NAMALWA (cell line): Measurements from ENCODE around the gene DEAF1.

Experiments used
- DNase-seq: peaks from one replicate; pipeline ENCODE4 v3.0.0-alpha.2; 2015; ENCODE audit warnings: low spot score

The DEAF1 gene

DNA sequence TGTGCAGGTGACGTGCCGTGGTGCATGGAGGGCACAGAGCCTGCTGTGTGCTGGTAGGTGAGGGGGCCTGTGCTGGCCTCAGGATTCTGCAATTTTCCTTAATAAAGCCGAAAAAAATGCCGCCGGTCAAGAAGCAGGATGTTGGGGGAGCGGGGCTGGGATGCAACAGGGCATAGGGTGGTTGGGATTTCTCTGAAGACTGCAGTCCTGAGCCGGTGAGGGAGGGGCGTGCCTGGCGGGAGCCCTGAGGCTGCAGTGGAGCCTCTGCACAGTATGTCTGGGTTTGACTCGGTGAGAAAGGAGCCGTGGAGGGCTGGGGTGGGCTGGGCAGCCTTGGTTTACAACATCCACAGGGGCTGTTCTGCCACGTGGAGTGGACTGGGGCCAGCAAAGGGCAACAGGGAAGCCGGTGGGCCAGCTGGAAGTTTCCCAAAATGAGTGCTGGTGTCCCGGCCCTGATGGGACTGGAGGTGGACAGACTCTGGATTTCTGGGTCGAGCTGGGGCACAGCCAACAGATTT is 71.6 kb downstream of the DEAF1 start:
- DNase-seq, result no peak

DNA sequence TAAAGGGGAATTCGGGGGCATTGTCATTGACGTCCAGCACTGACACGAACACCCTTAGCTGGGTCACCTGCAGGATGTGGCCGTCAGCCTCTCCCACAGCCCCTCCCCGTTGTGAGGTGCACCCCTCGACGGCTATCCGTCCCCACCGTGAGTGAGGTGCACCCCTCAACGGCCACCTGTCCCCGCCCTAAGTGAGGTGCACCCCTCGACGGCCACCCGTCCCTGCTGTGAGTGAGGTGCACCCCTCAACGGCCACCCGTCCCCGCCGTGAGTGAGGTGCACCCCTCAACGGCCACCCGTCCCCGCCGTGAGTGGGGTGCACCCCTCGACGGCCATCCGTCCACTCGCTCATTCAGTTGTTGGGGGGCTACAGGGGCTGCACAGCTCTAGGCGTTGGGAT is 73.2 kb downstream of the DEAF1 start:
- no peak for DNase-seq

DNA sequence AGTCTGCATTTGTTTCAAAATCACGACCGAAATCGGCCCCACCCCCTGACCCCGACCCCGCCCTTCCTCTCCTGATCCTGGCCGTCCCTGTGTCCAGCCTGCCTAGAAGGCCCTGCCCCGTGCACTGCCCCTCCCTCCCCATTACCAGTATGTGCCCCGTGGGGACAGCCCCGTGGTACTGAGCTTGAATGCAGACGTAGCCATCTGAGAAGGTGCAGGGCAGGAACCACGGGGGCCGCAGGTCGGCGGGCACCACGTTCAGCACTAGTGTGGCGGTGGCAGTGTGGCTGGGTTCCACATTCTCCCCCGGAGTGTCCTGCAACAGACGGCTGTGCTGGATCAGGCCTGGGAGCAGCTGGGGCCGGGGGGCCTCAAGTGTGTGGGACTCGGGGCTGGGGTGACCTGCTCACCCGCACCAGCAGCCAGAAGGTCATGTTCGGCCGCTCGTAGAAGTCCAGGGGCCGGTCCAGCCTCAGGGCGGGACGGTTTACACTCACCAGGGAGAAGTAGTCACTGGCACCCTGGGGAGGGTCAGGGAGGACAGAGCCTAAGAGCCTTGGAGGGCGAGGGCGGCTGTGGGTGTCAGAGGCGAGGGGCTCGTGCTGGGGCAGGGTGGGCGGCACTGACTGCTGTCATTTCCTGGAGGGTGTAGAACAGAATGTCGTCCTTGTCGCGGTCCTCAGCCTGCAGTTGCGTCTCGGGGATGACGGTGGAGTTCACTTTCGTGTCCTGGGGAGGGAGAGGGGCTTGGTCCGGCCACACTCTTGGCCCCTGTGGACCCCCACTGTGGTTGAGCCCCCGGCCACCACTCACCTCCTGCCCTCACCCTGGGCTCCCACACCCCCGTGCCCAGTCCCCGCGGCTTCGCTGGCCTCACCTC is 73.8 kb downstream of the DEAF1 start:
- no peak for DNase-seq

DNA sequence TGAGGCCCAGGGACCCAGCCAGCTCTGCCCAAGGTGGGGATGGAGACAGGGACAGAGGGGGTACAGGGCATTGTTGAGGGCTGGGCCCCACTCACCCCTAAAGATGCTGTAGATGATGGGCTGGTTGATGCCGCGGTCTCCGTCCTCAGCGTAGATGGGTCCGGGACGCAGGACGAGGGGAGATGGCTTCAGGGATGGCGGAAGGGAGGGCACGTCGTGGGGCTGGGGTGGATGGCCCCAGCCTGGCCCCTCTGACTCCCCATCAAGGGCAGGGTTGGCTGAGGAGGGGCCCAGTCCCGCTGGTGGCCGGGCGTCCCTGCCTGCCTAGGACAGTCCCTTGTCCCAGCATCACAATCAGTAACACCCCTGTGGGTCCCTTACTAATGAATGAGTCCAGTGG is 74.8 kb downstream of the DEAF1 start:
- DNase-seq, result no peak

DNA sequence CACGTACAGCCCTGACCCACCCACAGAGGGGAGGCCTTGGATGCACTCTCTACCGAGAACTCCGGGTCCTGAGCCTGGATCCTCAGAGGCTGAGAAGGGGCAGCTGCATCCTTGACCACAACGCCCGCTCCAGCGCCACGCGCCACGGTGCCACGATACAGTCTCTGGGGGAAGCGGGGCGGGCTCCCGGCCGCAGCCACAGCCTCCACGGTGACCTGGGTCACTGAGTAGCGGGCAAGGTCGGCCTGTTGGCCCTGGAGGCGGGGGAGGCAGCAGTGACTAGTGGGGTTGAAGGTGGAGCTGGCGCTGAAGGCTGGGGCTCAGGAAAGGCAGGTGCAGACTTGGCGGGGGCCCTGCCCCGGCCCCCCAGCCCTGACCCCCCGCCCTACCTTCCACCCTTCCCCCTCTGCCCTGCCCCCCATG is 75.4 kb downstream of the DEAF1 start:
- DNase-seq, result no peak

DNA sequence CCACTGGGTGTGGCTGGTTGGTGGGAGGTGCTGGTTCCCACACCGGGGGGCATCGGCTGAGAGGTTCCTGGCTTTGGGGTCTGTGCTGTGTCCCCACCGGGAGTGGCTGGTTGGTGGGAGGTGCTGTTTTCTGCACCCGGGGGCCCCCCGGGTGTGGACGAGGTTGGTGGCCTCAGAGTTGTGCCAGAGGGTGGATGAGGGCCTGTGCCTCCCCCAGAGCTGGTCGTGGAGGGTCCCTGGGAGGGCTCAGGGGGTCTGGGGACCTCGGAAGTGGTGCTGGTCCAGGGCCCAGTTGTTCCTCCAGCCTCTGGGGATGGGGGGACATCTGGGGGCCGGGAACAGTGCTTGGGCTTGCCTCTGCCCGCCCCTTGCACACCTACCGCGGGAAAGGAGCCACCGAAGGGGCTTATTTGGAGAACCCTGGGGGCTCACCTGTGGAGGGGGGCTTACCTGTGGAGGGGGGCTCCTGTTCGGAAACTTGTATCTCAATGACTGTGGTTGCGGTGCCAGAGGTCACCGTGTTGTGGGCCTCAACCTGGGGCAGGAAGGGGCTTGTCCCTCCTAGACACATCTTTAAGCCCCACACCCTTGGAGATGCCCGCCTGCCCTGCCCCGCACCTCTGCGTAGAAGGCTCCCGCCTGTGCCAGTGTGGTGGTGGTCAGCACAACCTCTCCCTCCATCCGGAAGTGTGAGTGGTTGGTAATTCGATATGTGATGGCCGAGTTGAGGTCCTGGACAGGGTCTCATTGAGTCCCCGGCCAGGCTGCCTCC is 76.0 kb downstream of the DEAF1 start:
- DNase-seq, result no peak

DNA sequence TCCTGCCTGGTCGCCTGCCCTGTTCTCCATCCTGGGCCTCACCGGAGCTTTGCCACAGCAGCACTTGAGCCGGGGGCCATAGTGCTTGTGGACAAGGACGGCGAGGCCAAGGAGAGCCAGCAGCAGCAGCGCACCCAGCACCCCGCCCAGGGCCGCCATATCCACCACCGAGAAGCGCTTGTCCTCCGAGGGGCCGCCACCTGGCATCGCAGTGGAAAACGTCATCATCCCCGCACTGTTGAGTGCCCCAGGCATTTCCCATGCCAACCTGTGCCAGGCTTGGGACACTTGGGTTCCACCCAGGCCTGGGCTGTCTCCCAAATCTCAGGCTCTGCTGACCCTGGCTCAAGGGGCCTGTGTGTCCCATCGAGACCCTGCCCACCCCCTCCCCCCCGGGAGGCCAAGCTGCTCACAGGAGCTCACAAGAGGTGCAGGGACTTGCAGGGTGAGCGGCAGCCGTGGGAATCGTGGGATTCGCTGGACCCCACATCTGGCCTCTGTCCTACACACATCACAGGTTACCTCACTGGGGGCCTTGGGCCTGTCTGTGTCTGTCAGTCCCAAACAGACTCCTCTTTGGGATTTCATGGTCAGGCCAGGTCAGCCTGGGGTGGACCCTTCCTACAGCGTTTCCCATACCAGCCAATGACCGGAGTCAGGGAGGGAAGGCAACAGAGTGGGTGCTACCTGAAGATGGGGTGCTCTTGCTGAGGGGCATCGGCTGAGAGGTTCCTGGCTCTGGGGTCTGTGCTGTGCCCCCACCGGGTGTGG is 76.9 kb downstream of the DEAF1 start:
- no peak for DNase-seq

DNA sequence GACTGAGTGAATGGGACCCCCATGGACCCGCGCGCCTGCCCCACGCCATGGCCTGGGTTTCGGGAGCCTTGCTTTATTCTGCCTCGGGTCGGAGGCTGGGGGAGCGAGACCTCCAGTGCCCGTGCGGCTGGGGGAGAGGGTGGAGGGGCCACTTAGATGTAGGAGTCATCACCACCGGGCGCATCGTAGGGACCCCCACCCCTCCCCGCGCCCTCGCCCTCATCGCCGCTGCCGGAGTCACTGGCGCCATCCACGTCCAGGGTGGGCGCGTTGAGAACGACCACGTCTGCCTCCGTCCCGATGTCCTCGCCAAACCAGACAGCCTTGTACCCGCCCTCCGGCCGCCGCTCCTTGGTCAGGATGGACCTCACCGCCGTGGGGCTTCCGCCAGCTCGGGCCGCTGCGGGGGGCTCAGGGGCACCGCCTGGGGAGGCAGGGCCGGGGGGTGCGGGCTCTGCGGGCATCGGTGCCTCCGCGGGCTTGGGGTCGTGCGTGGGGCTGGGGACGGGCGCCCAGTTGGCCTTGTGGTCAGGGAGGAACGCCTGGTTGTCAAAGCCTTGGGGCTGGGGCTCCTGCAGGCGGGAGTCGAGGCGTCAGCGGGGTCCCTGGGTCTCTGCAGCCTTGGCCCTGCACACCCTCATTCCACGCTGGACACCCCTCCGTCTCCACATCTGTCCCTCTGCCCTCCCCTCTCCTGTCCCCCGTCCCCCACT is 77.7 kb downstream of the DEAF1 start:
- no peak for DNase-seq

DNA sequence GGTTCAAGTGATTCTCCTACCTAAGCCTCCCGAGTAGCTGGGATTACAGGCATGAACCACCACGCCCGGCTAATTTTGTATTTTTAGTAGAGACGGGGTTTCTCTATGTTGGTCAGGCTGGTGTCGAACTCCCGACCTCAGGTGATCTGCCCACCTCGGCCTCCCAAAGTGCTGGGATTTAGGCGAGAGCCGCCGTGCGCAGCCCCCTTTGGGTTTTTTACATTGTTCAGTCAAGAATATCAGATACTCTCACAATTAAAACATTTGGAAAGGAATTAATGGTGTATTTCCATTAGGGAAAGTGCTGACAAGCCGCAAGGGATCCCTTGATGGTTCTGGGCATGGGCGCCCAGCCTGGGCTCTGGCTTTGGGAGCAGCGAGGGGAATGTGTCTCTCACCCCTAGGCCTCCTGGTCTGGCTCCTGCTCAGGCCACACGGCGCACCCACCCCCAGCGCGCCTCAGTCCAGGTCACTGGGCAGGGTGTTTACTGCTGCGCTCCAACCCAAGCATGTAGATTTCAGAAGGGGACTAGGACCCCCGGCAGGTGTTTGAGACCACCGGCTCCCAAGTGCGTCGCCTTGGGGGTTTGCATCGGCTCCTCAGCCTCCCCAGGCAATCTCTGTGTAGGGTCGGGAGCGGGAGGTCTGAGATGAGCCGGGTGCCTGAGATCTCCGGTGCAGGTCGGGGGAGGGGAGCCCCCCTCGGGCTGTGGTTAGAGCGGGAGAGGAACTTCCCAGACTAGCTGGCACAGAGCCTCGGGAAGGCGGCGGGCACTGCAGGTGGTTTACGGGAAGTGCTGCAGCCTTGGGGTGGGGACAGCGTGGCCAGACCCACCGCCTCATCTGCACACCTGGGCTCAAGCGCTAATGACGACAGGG is 78.5 kb downstream of the DEAF1 start:
- no peak for DNase-seq

DNA sequence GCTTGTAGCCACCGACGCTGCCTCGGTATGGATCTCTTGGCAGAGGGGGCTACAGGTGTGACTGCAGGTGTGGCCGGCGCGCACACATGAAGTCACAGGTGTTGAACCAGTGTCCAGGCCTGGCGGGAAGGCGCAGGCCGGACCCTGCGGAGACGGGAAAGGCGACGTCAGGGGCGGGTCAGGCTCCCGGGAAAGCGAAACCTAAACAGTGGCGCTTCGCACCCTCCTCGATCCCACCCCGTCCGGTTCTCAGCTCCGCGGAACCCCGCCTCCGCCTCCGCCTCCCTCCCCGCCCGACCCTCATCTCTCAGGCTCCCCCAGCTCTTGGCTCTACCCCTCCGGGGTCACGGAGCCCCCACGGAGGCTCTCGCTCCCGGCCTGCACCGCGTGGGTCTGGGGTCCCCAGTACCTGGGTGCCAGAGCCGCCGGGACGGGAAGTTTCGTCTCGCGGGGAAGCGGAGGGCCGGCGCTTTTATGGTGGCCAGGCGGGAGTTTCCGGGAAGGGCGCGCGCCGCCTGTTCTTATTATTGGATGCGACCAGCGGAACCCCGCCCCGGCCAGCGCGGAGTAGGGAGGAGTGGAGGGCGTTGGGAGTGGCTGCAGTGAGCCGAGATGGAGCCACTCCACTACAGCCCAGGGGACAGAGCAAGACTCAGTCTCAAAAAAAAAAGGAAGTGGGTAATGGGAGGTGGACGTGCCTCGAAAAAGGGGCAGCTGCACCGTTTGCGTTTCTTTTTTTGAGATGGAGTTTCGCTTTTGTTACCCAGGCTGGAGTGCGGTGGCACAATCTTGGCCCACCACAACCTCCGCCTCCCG is 79.3 kb downstream of the DEAF1 start, which contains the start of gene IRF7:
IRF7 (minus strand) TSS at position 447 of the 816 bp plus-strand sequence. CDS start 586 bp downstream, outside the sequence.
- peak; percentile 91 for DNase-seq

DNA sequence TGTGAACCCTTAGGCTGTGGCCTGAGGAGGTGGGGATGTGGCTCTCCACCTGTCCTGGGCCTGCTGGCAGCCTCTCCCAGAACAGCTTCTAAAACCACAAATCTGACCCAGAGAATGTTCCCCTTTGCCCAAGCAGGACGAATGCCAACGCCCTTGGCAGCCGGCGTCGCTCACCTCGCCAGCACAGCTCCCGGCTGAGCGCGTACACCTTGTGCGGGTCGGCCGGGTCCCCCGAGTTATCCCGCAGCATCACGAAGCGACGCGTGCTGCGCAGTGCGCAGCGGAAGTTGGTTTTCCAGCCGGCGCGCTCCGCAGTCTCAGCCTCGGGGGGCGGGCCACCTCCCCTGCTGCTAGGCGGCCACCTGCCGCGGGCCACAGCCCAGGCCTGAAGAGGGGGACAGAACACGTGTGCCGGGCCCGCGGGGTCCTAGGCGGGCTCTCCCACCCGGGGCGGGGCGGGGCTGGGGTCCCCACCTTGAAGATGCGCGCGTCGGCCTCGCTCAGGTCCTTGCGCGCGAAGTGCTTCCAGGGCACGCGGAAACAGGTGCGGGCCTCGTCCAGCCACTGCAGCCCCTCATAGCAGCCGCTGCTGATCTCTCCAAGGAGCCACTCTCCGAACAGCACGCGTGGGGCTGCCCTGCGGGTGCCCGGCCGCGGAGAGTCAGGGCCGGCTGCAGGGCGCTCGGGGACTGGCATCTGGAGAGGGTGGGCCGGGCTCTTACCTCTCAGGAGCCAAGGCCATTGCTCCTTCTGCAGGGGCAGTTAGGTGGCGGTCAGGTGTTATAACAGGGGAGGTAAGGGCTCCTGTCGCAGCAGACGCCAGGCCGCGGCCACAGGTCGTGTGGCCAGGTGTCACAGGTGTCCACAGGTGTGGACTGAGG is 80.2 kb downstream of the DEAF1 start:
- DNase-seq, result no peak

DNA sequence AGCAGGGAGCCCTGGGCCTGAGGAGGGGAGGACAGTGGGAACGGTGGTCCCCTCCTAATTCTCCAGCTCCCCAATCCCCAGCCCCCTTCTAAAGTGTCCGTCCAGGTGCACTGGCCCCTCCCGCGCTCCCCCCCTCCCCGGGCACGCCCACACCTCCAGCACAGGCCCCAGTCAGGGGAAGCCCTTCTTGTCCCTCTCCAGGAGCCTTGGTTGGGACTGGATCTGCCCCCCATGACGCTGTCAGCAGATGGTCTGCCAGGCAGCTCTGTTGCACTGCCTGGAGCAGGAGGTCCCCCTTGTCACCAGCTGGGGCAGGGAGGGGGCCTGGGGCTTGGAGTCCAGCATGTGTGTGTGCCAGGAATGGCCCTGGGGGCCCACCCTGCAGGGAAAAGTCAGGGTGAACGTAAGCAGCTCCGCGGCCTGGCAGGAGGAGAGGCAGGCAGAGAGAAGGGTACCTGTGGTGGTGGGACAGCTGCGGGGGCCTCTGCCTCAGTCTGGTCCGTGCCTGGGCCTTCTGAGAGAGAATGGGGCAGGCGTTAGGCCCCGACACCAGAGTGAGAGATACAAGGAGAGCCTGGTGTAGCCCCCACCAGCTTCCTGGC is 80.9 kb downstream of the DEAF1 start:
- peak; percentile 34 for DNase-seq

DNA sequence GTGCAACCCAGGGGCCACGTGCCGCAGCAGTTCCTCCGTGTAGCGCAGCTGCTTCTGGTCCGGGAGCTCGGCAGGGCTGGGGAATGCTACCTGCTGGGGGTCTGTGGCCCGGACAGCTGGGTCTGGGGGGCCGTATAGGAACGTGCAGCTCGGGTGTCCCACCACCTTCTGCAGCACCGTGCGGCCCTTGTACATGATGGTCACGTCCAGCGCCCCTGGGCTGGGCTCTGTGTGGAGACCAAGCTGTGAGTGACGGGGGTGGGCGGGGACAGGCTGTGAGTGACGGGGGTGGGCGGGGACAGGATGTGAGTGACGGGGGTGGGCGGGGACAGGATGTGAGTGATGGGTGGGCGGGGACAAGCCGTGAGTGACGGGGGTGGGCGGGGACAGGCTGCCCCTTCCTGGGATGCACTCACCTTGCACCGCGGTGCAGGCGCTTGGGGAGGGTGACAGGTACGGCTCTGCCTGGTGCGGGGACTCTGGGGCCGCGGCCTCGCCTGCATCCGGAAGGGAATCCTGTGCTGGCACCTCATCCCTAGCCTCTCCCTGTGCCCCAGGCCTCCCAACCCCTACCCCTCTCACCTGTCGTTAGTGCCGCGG is 81.6 kb downstream of the DEAF1 start:
- DNase-seq, result peak; percentile 52

DNA sequence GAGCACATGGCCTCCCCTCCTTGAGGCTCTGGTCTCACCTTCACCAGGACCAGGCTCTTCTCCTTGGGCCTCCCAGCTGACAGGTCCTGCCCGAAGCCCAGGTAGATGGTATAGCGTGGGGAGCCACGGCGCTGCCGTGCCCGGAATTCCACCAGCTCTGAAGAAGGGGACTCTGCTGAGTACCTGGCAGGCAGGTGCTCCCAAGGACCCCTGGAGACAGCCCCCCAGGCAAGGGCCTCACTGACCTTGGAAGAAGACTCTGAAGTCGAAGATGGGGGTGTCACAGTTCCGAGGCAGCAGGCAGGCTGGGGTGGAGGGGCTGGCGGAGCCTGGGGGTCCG is 82.1 kb downstream of the DEAF1 start:
- DNase-seq, result no peak

DNA sequence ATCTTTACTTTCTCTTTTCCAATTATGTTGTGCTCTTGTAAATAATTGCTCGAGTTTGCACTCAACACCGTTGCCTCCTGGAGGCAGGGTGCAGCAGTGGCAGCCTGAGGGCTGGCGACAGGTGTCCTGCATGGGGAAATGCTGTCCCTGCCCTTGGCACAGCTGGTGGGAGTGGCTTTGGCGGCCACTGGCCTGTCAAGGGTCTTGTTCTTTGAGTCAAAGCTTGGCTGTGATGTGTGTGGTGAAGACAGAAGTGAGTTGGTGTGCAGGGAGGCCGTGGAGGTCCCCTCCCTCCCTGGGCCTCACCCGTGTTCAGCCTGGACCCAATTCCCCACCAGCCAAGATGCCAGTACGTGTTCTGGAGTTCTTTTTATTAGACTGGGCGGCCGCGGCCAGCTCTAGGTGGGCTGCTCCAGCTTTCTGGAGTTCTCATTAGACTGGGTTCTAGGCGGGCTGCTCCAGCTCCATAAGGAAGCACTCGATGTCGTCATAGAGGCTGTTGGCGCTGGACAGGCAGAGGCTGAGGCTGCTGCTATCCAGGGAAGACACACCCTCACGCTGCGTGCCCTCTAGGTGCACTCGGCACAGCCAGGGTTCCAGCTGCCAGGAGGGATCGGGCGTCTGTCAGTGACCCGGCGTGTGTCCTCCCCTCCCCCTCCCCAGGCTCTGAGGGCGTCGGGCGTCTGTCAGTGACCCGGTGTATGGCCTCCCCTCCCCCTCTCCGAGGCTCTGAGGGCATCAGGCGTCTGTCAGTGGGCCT is 82.6 kb downstream of the DEAF1 start:
- DNase-seq, result peak; percentile 72

DNA sequence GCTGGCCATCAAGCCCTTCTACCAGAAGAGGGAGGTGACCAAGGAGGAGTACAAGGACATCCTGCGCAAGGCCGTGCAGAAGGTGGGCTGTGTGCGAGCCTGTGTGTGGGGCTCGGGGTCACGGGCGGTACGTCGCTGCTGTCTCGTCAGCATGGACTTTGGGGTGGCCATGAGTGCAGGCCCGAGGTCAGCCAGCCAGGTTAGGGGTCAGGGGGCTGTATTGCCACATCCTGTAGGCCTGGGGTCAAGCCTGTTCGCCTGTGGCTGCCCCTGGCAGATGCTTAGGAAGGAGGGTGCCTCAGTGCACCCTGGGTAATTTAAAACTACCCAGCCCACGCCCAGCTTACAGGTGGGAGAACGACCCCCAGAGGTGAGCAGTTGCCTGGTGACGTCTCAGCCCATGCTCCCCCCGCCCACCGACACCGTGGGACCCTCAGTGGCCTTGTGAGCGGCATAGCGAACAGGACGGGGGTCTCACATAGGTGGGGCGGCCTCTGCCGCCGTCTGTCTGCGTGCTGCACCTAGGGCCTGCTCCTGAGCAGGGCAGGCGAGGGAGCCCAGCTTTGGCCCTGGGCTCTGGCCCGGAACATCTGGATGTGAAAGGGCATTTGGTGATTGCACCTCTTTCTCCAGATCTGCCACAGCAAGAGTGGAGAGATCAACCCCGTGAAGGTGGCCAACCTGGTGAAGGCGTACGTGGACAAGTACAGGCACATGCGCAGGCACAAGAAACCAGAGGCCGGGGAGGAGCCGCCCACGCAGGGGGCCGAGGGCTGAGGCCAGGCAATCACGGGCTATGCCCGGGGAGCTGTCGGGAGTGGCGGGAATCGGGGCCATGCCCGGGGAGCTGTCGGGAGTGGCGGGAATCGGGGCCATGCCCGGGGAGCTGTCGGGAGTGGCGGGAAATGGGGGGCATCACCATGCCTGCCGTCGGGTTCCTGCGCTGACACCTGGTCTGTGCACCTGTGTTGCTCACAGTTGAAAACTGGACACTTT is 83.7 kb downstream of the DEAF1 start:
- DNase-seq, result no peak
